ENCODE measurements around the gene DOCK9.

- TF ChIP-seq CTCF (IDR thresholded peaks at IDR 0.05) (no peak), POLR2A (IDR thresholded peaks at IDR 0.05) (no peak)
Observed at GRCh38 chr13:98791611-98792010, 186.3 kb downstream of the DOCK9 start.

Measured in right lobe of liver (tissue), 4 donors.